Caco-2 (cell line): ENCODE results near the gene SNX30. TPM values are rescaled to one million over a fixed set of nuclear protein-coding genes. Genes with fewer than 3 reads are reported as not detected.

Experiments
- BruUV-seq: library from RNA; stranded (reverse); fragments of 400-500 nt; replicated peaks from 2 replicates; lab custom pipeline; 2021; lab: Mats Ljungman, UMichigan
- CTCF ChIA-PET: fragments of 300-600 bp; sonication (Branson Sonifier 250); formaldehyde crosslinking; loops from one replicate; lab custom pipeline; 2022; ENCODE audit warnings: antibody characterized with exemption; lab: Charles Lee
- POLR2A ChIA-PET: fragments of 300-600 bp; sonication (Branson Sonifier 250); formaldehyde crosslinking; loops from one replicate; lab custom pipeline; 2022; ENCODE audit warnings: antibody characterized with exemption; lab: Charles Lee
- DNase-seq, 2 experiments: peaks; one replicate each; pipeline versions ENCODE4 v3.0.0 to v3.0.0-alpha.2; 2020 to 2022
- H3K27me3 ChIP-seq: replicated peaks from 2 replicates; pipeline ENCODE4 v1.6.0; 2011; ENCODE audit warnings: low read length; ENCODE audit not compliant: control insufficient read depth, insufficient read depth
- H3K36me3 ChIP-seq: 2 replicates; pipeline ENCODE4 v1.5.1; 2011; ENCODE audit warnings: low read length; ENCODE audit not compliant: control insufficient read depth, insufficient read depth
- H3K4me1 ChIP-seq: fragments of 250-450 bp; sonication (Bioruptor Pico); 2 replicates; pipeline ENCODE4 v1.5.1; 2020; ENCODE audit warnings: mild to moderate bottlenecking
- H3K4me3 ChIP-seq: 2 replicates; pipeline ENCODE4 v1.5.1; 2011; ENCODE audit warnings: low read depth, mild to moderate bottlenecking, control low read depth, low read length
- H3K9me3 ChIP-seq: fragments of 250-450 bp; sonication (Bioruptor Pico); 2 replicates; pipeline ENCODE4 v1.5.1; 2020; ENCODE audit warnings: mild to moderate bottlenecking, moderate library complexity
- H3K27ac Mint-ChIP-seq: one replicate; pipeline ENCODE4 v1.8.0; 2022; ENCODE audit warnings: mixed read lengths; ENCODE audit not compliant: unreplicated experiment
- H3K27me3 Mint-ChIP-seq: one replicate; pipeline ENCODE4 v1.8.0; 2022; ENCODE audit warnings: mixed read lengths; ENCODE audit not compliant: insufficient read depth, unreplicated experiment
- H3K36me3 Mint-ChIP-seq: one replicate; pipeline ENCODE4 v1.8.0; 2022; ENCODE audit warnings: mild to moderate bottlenecking, mixed read lengths; ENCODE audit not compliant: insufficient read depth, unreplicated experiment
- H3K4me1 Mint-ChIP-seq: one replicate; pipeline ENCODE4 v1.8.0; 2022; ENCODE audit warnings: low read depth, mixed read lengths; ENCODE audit not compliant: unreplicated experiment
- H3K4me3 Mint-ChIP-seq: one replicate; pipeline ENCODE4 v1.8.0; 2022; ENCODE audit warnings: mild to moderate bottlenecking, moderate library complexity, mixed read lengths; ENCODE audit not compliant: unreplicated experiment
- H3K9me3 Mint-ChIP-seq: one replicate; pipeline ENCODE4 v1.8.0; 2022; ENCODE audit warnings: mixed read lengths; ENCODE audit not compliant: unreplicated experiment
- intact Hi-C: fragments of 100-400 bp; cut with micrococcal nuclease; formaldehyde crosslinking; loops from one replicate; pipeline ENCODE4 v1.10.0; 2022; ENCODE audit not compliant: unreplicated experiment
- total RNA-seq: library from RNA; stranded (reverse); gene quantifications from 2 replicates; pipeline ENCODE4 v1.2.3, GENCODE V29; 2022
- TF ChIP-seq, protein P1 (sequence below), 2 experiments: fragments of 200-600 bp in 1 of 2; IDR thresholded peaks; 1 replicate in 1 of 2; 2 replicates in 1 of 2; pipeline versions ENCODE4 v1.5.1 to v1.8.0; 2011 to 2022; ENCODE audit warnings: antibody characterized with exemption in 1 of 2, control low read depth in 1 of 2, inconsistent platforms in 1 of 2, low read depth in 1 of 2, low read length in 1 of 2, mild to moderate bottlenecking in 1 of 2, moderate library complexity in 1 of 2; ENCODE audit not compliant: insufficient read depth in 1 of 2, severe bottlenecking in 1 of 2, unreplicated experiment in 1 of 2

Gene SNX30
- total RNA-seq, 1 experiment from 2014 or later, result 21.8 TPM

DNA sequence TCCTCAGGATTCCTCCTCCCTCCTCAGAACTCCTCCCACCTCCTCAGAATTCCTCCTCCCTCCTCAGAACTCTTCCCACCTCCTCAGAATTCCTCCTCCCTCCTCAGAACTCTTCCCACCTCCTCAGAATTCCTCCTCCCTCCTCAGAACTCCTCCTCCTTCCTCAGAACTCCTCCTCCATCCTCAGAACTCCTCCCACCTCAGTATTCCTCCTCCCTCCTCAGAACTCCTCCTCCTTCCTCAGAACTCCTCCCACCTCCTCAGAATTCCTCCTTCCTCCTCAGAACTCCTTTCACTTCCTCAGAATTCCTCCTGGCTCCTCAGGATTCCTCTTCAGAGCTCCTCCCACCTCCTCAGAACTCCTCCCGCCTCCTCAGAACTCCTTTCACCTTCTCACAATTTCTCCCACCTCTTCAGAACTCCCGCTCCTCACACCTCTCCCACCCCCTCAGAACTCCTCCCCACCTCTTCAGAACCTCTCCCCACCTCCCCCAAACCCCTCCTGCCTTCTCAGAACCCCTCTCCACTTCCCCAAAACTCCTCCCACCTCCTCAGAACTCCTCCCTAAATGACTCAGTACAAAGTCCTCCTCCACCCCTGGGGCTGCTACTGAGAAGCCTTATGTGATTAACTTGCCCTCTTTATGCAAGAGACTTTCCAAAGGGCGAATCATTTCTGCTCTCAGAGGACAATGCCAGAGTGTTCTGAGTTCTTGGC is 116.9 kb downstream of the SNX30 start:
- Histone ChIP-seq H3K27me3 (no peaks in the 10 kb centered on the region), H3K4me3 (no peak overlapping the region), H3K9me3 (no peaks in the 10 kb centered on the region), H3K4me1 (0 out of 2 replicates have a peak, but pooled peaks cover 8% of the 10 kb centered on the region), H3K36me3 (peaks cover 2% of the 10 kb centered on the region; the same call in 1 of the 2 replicates)
- Mint-ChIP-seq H3K4me1 (peaks cover 20% of the 10 kb centered on the region), H3K9me3 (peaks cover 9% of the 10 kb centered on the region), H3K27ac (peak overlapping the region; percentile 95), H3K36me3 (peaks cover 43% of the 10 kb centered on the region), H3K27me3 (no peaks in the 10 kb centered on the region), H3K4me3 (peak overlapping the region; percentile 18)
- intact Hi-C loops, result no loop called here
- CTCF ChIA-PET, result no interaction called here
- DNase-seq, result peak; percentile 32 to 74
- BruUV-seq, result no TSS peak
- POLR2A ChIA-PET, result no interaction called here
- TF ChIP-seq, protein P1, sequence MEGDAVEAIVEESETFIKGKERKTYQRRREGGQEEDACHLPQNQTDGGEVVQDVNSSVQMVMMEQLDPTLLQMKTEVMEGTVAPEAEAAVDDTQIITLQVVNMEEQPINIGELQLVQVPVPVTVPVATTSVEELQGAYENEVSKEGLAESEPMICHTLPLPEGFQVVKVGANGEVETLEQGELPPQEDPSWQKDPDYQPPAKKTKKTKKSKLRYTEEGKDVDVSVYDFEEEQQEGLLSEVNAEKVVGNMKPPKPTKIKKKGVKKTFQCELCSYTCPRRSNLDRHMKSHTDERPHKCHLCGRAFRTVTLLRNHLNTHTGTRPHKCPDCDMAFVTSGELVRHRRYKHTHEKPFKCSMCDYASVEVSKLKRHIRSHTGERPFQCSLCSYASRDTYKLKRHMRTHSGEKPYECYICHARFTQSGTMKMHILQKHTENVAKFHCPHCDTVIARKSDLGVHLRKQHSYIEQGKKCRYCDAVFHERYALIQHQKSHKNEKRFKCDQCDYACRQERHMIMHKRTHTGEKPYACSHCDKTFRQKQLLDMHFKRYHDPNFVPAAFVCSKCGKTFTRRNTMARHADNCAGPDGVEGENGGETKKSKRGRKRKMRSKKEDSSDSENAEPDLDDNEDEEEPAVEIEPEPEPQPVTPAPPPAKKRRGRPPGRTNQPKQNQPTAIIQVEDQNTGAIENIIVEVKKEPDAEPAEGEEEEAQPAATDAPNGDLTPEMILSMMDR (IDR thresholded peaks at IDR 0.05; ENCODE audit: insufficient read depth in 1 of 2, low read depth in 1 of 2, low read length in 1 of 2, severe bottlenecking in 1 of 2, unreplicated experiment in 1 of 2), result no peak

- Mint-ChIP-seq H3K36me3 (peaks cover 35% of the 10 kb centered on the region), H3K27me3 (no peaks in the 10 kb centered on the region), H3K27ac (no peak overlapping the region), H3K4me3 (no peak overlapping the region), H3K9me3 (peaks cover 9% of the 10 kb centered on the region), H3K4me1 (peaks cover 20% of the 10 kb centered on the region)
- H3K27me3 ChIP-seq, result no peaks in the 10 kb centered on the region
- POLR2A ChIA-PET, result no interaction called here
- no peaks in the 10 kb centered on the region for H3K9me3 ChIP-seq
- no peak overlapping the region for H3K4me3 ChIP-seq
- peaks cover 2% of the 10 kb centered on the region; the same call in 1 of the 2 replicates for H3K36me3 ChIP-seq
- H3K4me1 ChIP-seq, result 0 out of 2 replicates have a peak, but pooled peaks cover 8% of the 10 kb centered on the region
- DNase-seq, result no peak
- CTCF ChIA-PET, result no interaction called here
- no TSS peak for BruUV-seq
- TF ChIP-seq, protein P1 (IDR thresholded peaks at IDR 0.05; ENCODE audit: insufficient read depth in 1 of 2, low read depth in 1 of 2, low read length in 1 of 2, severe bottlenecking in 1 of 2, unreplicated experiment in 1 of 2), result no peak
- intact Hi-C loops, result no loop called here
These were observed 117.9 kb downstream of the SNX30 start for GRCh38 chr9:112868461-112868860.

DNA sequence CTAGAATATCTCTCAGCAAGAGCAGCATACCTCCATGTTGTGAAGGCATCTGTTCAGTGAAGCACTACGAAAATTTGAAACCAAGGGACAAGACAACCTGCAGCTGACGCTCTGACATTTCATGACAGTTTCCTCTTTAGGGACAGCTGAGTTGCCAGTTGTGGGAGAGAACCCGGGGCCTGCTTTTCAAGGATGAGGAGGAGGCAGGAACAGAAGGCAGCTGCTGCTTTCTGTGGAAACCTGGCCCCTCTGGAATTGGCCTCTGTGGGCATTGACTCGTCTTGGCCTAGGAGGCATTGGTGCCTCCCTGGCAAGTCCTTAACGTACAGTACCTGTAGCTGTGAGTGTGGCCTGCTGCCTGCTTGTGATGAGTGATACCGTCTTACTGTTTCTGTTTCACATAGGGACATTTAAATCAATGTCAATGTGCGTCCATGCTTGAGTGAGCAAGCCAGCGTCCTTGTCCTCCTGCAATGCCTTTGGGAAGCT is 118.5 kb downstream of the SNX30 start:
- Mint-ChIP-seq H3K4me3 (no peak overlapping the region), H3K36me3 (peaks cover 31% of the 10 kb centered on the region), H3K9me3 (peaks cover 9% of the 10 kb centered on the region), H3K4me1 (peaks cover 20% of the 10 kb centered on the region), H3K27me3 (no peaks in the 10 kb centered on the region), H3K27ac (peak overlapping the region; percentile 42)
- H3K27me3 ChIP-seq, result no peaks in the 10 kb centered on the region
- H3K36me3 ChIP-seq, result peaks cover 2% of the 10 kb centered on the region; the same call in 1 of the 2 replicates
- ChIA-PET CTCF (interaction anchor here (0.7 to 1.3 kb wide), 2 partner anchors 34 to 96 kb away, joined by 4 to 5 read pairs; no protein-coding TSS in a partner anchor), POLR2A (no interaction called here)
- no peak for DNase-seq
- H3K4me1 ChIP-seq, result 0 out of 2 replicates have a peak, but pooled peaks cover 8% of the 10 kb centered on the region
- no peak overlapping the region for H3K4me3 ChIP-seq
- intact Hi-C loops, result no loop called here
- TF ChIP-seq, protein P1 (IDR thresholded peaks at IDR 0.05; ENCODE audit: insufficient read depth in 1 of 2, low read depth in 1 of 2, low read length in 1 of 2, severe bottlenecking in 1 of 2, unreplicated experiment in 1 of 2), result no peak
- no peaks in the 10 kb centered on the region for H3K9me3 ChIP-seq
- BruUV-seq, result no TSS peak
